GM20000 (cell line): Measurements from ENCODE around the gene MVB12A.

Source experiments
- DNase-seq: peaks from one replicate; pipeline ENCODE4 v3.0.0; 2012; ENCODE audit warnings: low spot score
- CTCF ChIP-seq: IDR thresholded peaks from 2 replicates; pipeline ENCODE4 v1.5.1; 2012; ENCODE audit warnings: mild to moderate bottlenecking, control low read depth; ENCODE audit errors: extremely low read depth, missing control alignments

The MVB12A gene

GRCh38 chr19:17405250-17406045, 14.4 kb upstream of the MVB12A start, which contains the start of gene BST2:
Gene BST2 (minus strand): TSS chr19:17405630. CDS start chr19:17405575, 55 bp downstream.
- peak; percentile 92 for DNase-seq
- TF ChIP-seq CTCF, result no peak

GRCh38 chr19:17406046-17406886, 13.6 kb upstream of the MVB12A start:
- DNase-seq, result no peak
- TF ChIP-seq CTCF, result no peak

- no peak for TF ChIP-seq CTCF
- DNase-seq, result no peak
These were observed 13.0 kb upstream of the MVB12A start for GRCh38 chr19:17406887-17407196.

- TF ChIP-seq CTCF, result no peak
- no peak for DNase-seq
These were observed 9.9 kb upstream of the MVB12A start for GRCh38 chr19:17409990-17410389.

- TF ChIP-seq CTCF, result no peak
- no peak for DNase-seq
These were observed 8.0 kb upstream of the MVB12A start for GRCh38 chr19:17411801-17412200.

- no peak for DNase-seq
- TF ChIP-seq CTCF, result no peak
These were observed 5.8 kb upstream of the MVB12A start for GRCh38 chr19:17414097-17414496.

- no peak for TF ChIP-seq CTCF
These were observed 4.7 kb upstream of the MVB12A start for GRCh38 chr19:17415121-17415520.

More at GRCh38 chr19:17415121-17415520, 4.7 kb upstream of the MVB12A start:
- DNase-seq, result no peak
